Naive thymus-derived CD8-positive, alpha-beta T cell (primary cell): ENCODE data around the gene TMEM87A. TPM values are rescaled to one million over a fixed set of nuclear protein-coding genes. Genes with fewer than 3 reads are reported as not detected.

ENCODE experiments used
- ATAC-seq, 2 donors: fragments of 150-1000 bp; cut with Tn5 transposase in 1 of 2; sonication (Bioruptor Pico), chemical (Tn5 transposase) in 1 of 2; 1 replicate in 1 of 2; 2 replicates in 1 of 2; pipeline ENCODE4 v1.10.0; 2021; ENCODE audit warnings: mild to moderate bottlenecking in 2 of 2, moderate library complexity in 2 of 2
- POLR2A ChIA-PET: fragments of 350-600 bp; sonication (Branson Sonifier 250); formaldehyde crosslinking; loops from one replicate; lab custom pipeline; 2021; ENCODE audit warnings: antibody characterized with exemption; lab: Charles Lee
- DNase-seq, 10 donors: peaks; one replicate each; pipeline versions ENCODE4 v3.0.0 to v3.0.0-alpha.2; 2020 to 2022
- H3K27ac Mint-ChIP-seq, 10 donors: one replicate each; pipeline ENCODE4 v1.8.0; 2020 to 2022; ENCODE audit warnings: mild to moderate bottlenecking in 10 of 10, mixed read lengths in 10 of 10, moderate library complexity in 4 of 10, inconsistent platforms in 1 of 10
- H3K27me3 Mint-ChIP-seq, 5 donors: one replicate each; pipeline ENCODE4 v1.8.0; 2021 to 2022; ENCODE audit warnings: mixed read lengths in 5 of 5
- H3K36me3 Mint-ChIP-seq, 3 donors: one replicate each; pipeline ENCODE4 v1.8.0; 2020 to 2022; ENCODE audit warnings: mixed read lengths in 3 of 3, mild to moderate bottlenecking in 2 of 3, inconsistent platforms in 1 of 3
- H3K4me1 Mint-ChIP-seq, 4 donors: one replicate each; pipeline ENCODE4 v1.8.0; 2021 to 2022; ENCODE audit warnings: mixed read lengths in 4 of 4
- H3K4me3 Mint-ChIP-seq, 10 donors: one replicate each; pipeline ENCODE4 v1.8.0; 2020 to 2022; ENCODE audit warnings: mild to moderate bottlenecking in 10 of 10, mixed read lengths in 10 of 10, moderate library complexity in 6 of 10, inconsistent platforms in 1 of 10
- H3K9me3 Mint-ChIP-seq, 9 donors: one replicate each; pipeline ENCODE4 v1.8.0; 2020 to 2022; ENCODE audit warnings: mixed read lengths in 9 of 9, mild to moderate bottlenecking in 3 of 9, inconsistent platforms in 1 of 9, moderate library complexity in 1 of 9
- polyA plus RNA-seq, 3 donors: library from polyadenylated mRNA; unstranded; fragments of 300-500 nt; fragmentation: Illumina TruSeq; gene quantifications; one replicate each; pipeline ENCODE4 v1.2.3, GENCODE V29; 2021
- total RNA-seq, 8 experiments: library from RNA in 2 of 8; stranded (reverse) in 2 of 8; gene quantifications; one replicate each; pipeline ENCODE4 v1.2.3 and lab custom pipeline; 2021 to 2026

The TMEM87A gene
- total and polyA plus RNA-seq, 5 experiments from 2014 or later, result 48.9 to 63.7 (median 54.0) TPM

GRCh38 chr15:42284551-42284950 lies 11.3 kb upstream of the TMEM87A start:
- H3K36me3 Mint-ChIP-seq, result peaks cover 0 to 75% (median 37%) of the 10 kb centered on the region in 3 donors
- POLR2A ChIA-PET, result interaction anchor here (1.7 kb wide), 1 partner anchor 11 kb away, joined by 7 read pairs; the partner anchor contains the start of genes GANC and TMEM87A

GRCh38 chr15:42283671-42284070 lies 10.4 kb upstream of the TMEM87A start:
- Mint-ChIP-seq H3K4me1 (no peaks in the 10 kb centered on the region), H3K27ac (peak overlapping the region in 1 of 10 donors; percentile 44), H3K27me3 (no peaks in the 10 kb centered on the region), H3K36me3 (peaks cover 0 to 74% (median 36%) of the 10 kb centered on the region in 3 donors), H3K4me3 (no peak overlapping the region), H3K9me3 (no peaks in the 10 kb centered on the region)
- DNase-seq (no peak), ATAC-seq (no peak)
- POLR2A ChIA-PET, result interaction anchor here (1.7 kb wide), 1 partner anchor 10 kb away, joined by 7 read pairs; the partner anchor contains the start of genes GANC and TMEM87A

More at GRCh38 chr15:42284551-42284950, 11.3 kb upstream of the TMEM87A start:
- no peaks in the 10 kb centered on the region for H3K9me3 Mint-ChIP-seq
- H3K27me3 Mint-ChIP-seq, result no peaks in the 10 kb centered on the region
- no peak overlapping the region for H3K4me3 Mint-ChIP-seq
- no peak for DNase-seq
- ATAC-seq, result no peak
- no peak overlapping the region for H3K27ac Mint-ChIP-seq
- no peaks in the 10 kb centered on the region for H3K4me1 Mint-ChIP-seq

GRCh38 chr15:42282926-42283325 lies 9.7 kb upstream of the TMEM87A start:
- no peaks in the 10 kb centered on the region for H3K27me3 Mint-ChIP-seq
- POLR2A ChIA-PET, result interaction anchor here (1.7 kb wide), 1 partner anchor 10 kb away, joined by 7 read pairs; the partner anchor contains the start of genes GANC and TMEM87A
- no peak overlapping the region for H3K27ac Mint-ChIP-seq
- no peaks in the 10 kb centered on the region for H3K4me1 Mint-ChIP-seq
- no peak for DNase-seq
- ATAC-seq, result no peak
- no peak overlapping the region for H3K4me3 Mint-ChIP-seq
- peaks cover 0 to 73% (median 35%) of the 10 kb centered on the region in 3 donors for H3K36me3 Mint-ChIP-seq
- H3K9me3 Mint-ChIP-seq, result no peaks in the 10 kb centered on the region

- ATAC-seq (no peak), DNase-seq (no peak)
- Mint-ChIP-seq H3K4me1 (no peaks in the 10 kb centered on the region), H3K9me3 (no peaks in the 10 kb centered on the region), H3K27ac (no peak overlapping the region), H3K4me3 (no peak overlapping the region), H3K36me3 (peaks cover 0 to 71% (median 30%) of the 10 kb centered on the region in 3 donors), H3K27me3 (no peaks in the 10 kb centered on the region)
- POLR2A ChIA-PET, result no interaction called here
These were observed 9.1 kb upstream of the TMEM87A start for GRCh38 chr15:42282344-42282743.

GRCh38 chr15:42279234-42279723 lies 6.0 kb upstream of the TMEM87A start:
- Mint-ChIP-seq H3K4me1 (peaks cover 6 to 21% (median 19%) of the 10 kb centered on the region in 4 donors), H3K4me3 (no peak overlapping the region), H3K9me3 (no peaks in the 10 kb centered on the region), H3K27ac (no peak overlapping the region), H3K36me3 (peaks cover 0 to 54% (median 16%) of the 10 kb centered on the region in 3 donors), H3K27me3 (no peaks in the 10 kb centered on the region)
- POLR2A ChIA-PET, result no interaction called here
- ATAC-seq (no peak), DNase-seq (no peak)

- ATAC-seq, result no peak
- H3K4me1 Mint-ChIP-seq, result peaks cover 18 to 36% (median 33%) of the 10 kb centered on the region in 4 donors
- H3K27me3 Mint-ChIP-seq, result no peaks in the 10 kb centered on the region
- peak overlapping the region in 1 of 10 donors; percentile 20 for H3K4me3 Mint-ChIP-seq
- POLR2A ChIA-PET, result interaction anchor here (0.6 to 1.2 kb wide), 3 partner anchors 69 to 340 kb away, joined by 3 to 4 read pairs (median 3); partner anchors contain the start of gene VPS39
- H3K36me3 Mint-ChIP-seq, result peaks cover 0 to 36% (median 9%) of the 10 kb centered on the region in 3 donors
- H3K27ac Mint-ChIP-seq, result peak overlapping the region in 3 of 10 donors; percentile 44 to 98 (median 59)
- DNase-seq, result no peak
- no peaks in the 10 kb centered on the region for H3K9me3 Mint-ChIP-seq
These were observed 3.5 kb upstream of the TMEM87A start for GRCh38 chr15:42276762-42277161.

GRCh38 chr15:42275780-42276391 lies 2.7 kb upstream of the TMEM87A start:
- ATAC-seq (no peak), DNase-seq (no peak)
- POLR2A ChIA-PET, result interaction anchor here (0.7 to 1.2 kb wide), 2 partner anchors 68 to 339 kb away, joined by 3 to 4 read pairs; partner anchors contain the start of gene VPS39
- Mint-ChIP-seq H3K36me3 (peaks cover 0 to 40% (median 9%) of the 10 kb centered on the region in 3 donors), H3K27me3 (no peaks in the 10 kb centered on the region), H3K4me3 (peak overlapping the region; percentile 17 to 97 (median 77)), H3K4me1 (peaks cover 20 to 43% (median 39%) of the 10 kb centered on the region in 4 donors), H3K9me3 (no peaks in the 10 kb centered on the region), H3K27ac (peak overlapping the region; percentile 20 to 100 (median 96))

GRCh38 chr15:42274702-42274989 lies 1.4 kb upstream of the TMEM87A start:
- ATAC-seq, result no peak
- H3K27me3 Mint-ChIP-seq, result no peaks in the 10 kb centered on the region
- POLR2A ChIA-PET, result interaction anchor here (0.7 to 2.7 kb wide), 2 partner anchors 67 to 300 kb away, joined by 3 to 16 read pairs; partner anchors contain the start of genes STARD9 and VPS39
- peaks cover 0 to 32% (median 6%) of the 10 kb centered on the region in 3 donors for H3K36me3 Mint-ChIP-seq
- no peak for DNase-seq
- H3K27ac Mint-ChIP-seq, result peak overlapping the region; percentile 98 to 100 (median 100)
- no peaks in the 10 kb centered on the region for H3K9me3 Mint-ChIP-seq
- peak overlapping the region; percentile 90 to 100 (median 98) for H3K4me3 Mint-ChIP-seq
- peaks cover 20 to 53% (median 47%) of the 10 kb centered on the region in 4 donors for H3K4me1 Mint-ChIP-seq

GRCh38 chr15:42273900-42274701 lies 868 bp upstream of the TMEM87A start:
- no peaks in the 10 kb centered on the region for H3K9me3 Mint-ChIP-seq
- DNase-seq (peak; percentile 27 to 80 (median 59)), ATAC-seq (peak; percentile 44 to 45)
- H3K27me3 Mint-ChIP-seq, result no peaks in the 10 kb centered on the region
- H3K36me3 Mint-ChIP-seq, result peaks cover 0 to 30% (median 4%) of the 10 kb centered on the region in 3 donors
- peak overlapping the region; percentile 90 to 100 (median 98) for H3K4me3 Mint-ChIP-seq
- POLR2A ChIA-PET, result interaction anchor here (0.5 to 2.7 kb wide), 11 partner anchors 9 to 1526 kb away, joined by 3 to 16 read pairs (median 4); partner anchors contain the start of genes HYPK, INO80, SERINC4 and SNAP23
- H3K4me1 Mint-ChIP-seq, result peaks cover 20 to 56% (median 48%) of the 10 kb centered on the region in 4 donors
- H3K27ac Mint-ChIP-seq, result peak overlapping the region; percentile 98 to 100 (median 100)

GRCh38 chr15:42270996-42271395 lies 2.2 kb downstream of the TMEM87A start:
- POLR2A ChIA-PET, result interaction anchor here (0.7 kb wide), 1 partner anchor 738 kb away, joined by 3 read pairs; no protein-coding TSS in a partner anchor
- peaks cover 0 to 39% (median under 1%) of the 10 kb centered on the region in 3 donors for H3K36me3 Mint-ChIP-seq

GRCh38 chr15:42270551-42270950 lies 2.7 kb downstream of the TMEM87A start:
- peaks cover 0 to 44% (median 4%) of the 10 kb centered on the region in 3 donors for H3K36me3 Mint-ChIP-seq
- POLR2A ChIA-PET, result interaction anchor here (0.7 kb wide), 1 partner anchor 738 kb away, joined by 3 read pairs; no protein-coding TSS in a partner anchor
- H3K27me3 Mint-ChIP-seq, result no peaks in the 10 kb centered on the region
- peaks cover 22 to 54% (median 46%) of the 10 kb centered on the region in 4 donors for H3K4me1 Mint-ChIP-seq
- ATAC-seq, result no peak
- H3K9me3 Mint-ChIP-seq, result no peaks in the 10 kb centered on the region
- peak overlapping the region in 1 of 10 donors; percentile 40 for H3K27ac Mint-ChIP-seq
- H3K4me3 Mint-ChIP-seq, result peak overlapping the region in 5 of 10 donors; percentile 16 to 60 (median 44)
- DNase-seq, result no peak

More at GRCh38 chr15:42270996-42271395, 2.2 kb downstream of the TMEM87A start:
- Mint-ChIP-seq H3K4me1 (peaks cover 25 to 57% (median 51%) of the 10 kb centered on the region in 4 donors), H3K9me3 (no peaks in the 10 kb centered on the region), H3K4me3 (peak overlapping the region in 7 of 10 donors; percentile 4 to 60 (median 28)), H3K27me3 (no peaks in the 10 kb centered on the region), H3K27ac (peak overlapping the region in 1 of 10 donors; percentile 37)
- no peak for DNase-seq
- ATAC-seq, result no peak

- no peak overlapping the region for H3K27ac Mint-ChIP-seq
- ATAC-seq (no peak), DNase-seq (no peak)
- H3K4me3 Mint-ChIP-seq, result no peak overlapping the region
- no peaks in the 10 kb centered on the region for H3K9me3 Mint-ChIP-seq
- POLR2A ChIA-PET, result no interaction called here
- no peaks in the 10 kb centered on the region for H3K27me3 Mint-ChIP-seq
- H3K4me1 Mint-ChIP-seq, result peaks cover 16 to 39% (median 24%) of the 10 kb centered on the region in 4 donors
- peaks cover 7 to 71% (median 23%) of the 10 kb centered on the region in 3 donors for H3K36me3 Mint-ChIP-seq
These were observed 5.9 kb downstream of the TMEM87A start for GRCh38 chr15:42267286-42267685.
